ENCODE results near the gene EPHB1. TPM values are rescaled to one million over a fixed set of nuclear protein-coding genes. Genes with fewer than 3 reads are reported as not detected.

Gene EPHB1
- total RNA-seq, 1 donor: 0.36 TPM

DNA sequence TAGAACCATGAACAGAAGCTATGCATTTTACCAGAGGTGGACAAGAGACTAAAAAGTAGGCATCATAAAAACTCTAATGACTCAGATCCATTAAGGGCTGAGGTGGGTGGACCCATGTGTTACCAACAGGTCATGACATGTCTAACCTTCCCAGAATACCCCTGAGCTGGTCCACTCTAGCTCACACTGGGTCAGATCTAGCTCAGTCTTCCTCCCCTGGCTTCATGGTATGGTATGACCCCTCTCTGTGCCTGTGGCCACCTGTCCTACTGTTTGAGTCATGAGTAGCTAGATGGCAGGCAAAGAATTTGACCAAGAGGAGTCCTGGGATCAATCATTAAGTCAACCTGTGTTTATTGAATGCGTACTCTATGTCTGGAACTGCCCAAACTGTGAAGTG, 340.4 kb downstream of the EPHB1 start:
- no peaks in the 10 kb centered on the region for H3K79me2 ChIP-seq (ENCODE audit: insufficient read depth, low read length)
- no peak overlapping the region for H3K27ac ChIP-seq (ENCODE audit: low read depth, low read length)
- no peak overlapping the region for H3K4me2 ChIP-seq (ENCODE audit: insufficient read depth, low read length)
- H2AFZ ChIP-seq (ENCODE audit: low read length): no peak overlapping the region
- H4K20me1 ChIP-seq (ENCODE audit: insufficient read depth, low read length): no peaks in the 10 kb centered on the region
- H3K9me3 ChIP-seq (ENCODE audit: low read depth, low read length): no peaks in the 10 kb centered on the region
- H3K27me3 ChIP-seq (ENCODE audit: insufficient read depth, low read length): no peaks in the 10 kb centered on the region
- H3K4me3 ChIP-seq (ENCODE audit: insufficient read depth, low read length): no peak overlapping the region
- no peak for DNase-seq (ENCODE audit: insufficient read length, low spot score, missing footprints)
- no peaks in the 10 kb centered on the region for H3K36me3 ChIP-seq (ENCODE audit: insufficient read depth, low read length)
- H3K4me1 ChIP-seq (ENCODE audit: insufficient read depth, low read length): no peaks in the 10 kb centered on the region
- TF ChIP-seq, protein P1, sequence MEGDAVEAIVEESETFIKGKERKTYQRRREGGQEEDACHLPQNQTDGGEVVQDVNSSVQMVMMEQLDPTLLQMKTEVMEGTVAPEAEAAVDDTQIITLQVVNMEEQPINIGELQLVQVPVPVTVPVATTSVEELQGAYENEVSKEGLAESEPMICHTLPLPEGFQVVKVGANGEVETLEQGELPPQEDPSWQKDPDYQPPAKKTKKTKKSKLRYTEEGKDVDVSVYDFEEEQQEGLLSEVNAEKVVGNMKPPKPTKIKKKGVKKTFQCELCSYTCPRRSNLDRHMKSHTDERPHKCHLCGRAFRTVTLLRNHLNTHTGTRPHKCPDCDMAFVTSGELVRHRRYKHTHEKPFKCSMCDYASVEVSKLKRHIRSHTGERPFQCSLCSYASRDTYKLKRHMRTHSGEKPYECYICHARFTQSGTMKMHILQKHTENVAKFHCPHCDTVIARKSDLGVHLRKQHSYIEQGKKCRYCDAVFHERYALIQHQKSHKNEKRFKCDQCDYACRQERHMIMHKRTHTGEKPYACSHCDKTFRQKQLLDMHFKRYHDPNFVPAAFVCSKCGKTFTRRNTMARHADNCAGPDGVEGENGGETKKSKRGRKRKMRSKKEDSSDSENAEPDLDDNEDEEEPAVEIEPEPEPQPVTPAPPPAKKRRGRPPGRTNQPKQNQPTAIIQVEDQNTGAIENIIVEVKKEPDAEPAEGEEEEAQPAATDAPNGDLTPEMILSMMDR (IDR thresholded peaks at IDR 0.05; ENCODE audit: extremely low read depth, low read depth, low read length): no peak

DNA sequence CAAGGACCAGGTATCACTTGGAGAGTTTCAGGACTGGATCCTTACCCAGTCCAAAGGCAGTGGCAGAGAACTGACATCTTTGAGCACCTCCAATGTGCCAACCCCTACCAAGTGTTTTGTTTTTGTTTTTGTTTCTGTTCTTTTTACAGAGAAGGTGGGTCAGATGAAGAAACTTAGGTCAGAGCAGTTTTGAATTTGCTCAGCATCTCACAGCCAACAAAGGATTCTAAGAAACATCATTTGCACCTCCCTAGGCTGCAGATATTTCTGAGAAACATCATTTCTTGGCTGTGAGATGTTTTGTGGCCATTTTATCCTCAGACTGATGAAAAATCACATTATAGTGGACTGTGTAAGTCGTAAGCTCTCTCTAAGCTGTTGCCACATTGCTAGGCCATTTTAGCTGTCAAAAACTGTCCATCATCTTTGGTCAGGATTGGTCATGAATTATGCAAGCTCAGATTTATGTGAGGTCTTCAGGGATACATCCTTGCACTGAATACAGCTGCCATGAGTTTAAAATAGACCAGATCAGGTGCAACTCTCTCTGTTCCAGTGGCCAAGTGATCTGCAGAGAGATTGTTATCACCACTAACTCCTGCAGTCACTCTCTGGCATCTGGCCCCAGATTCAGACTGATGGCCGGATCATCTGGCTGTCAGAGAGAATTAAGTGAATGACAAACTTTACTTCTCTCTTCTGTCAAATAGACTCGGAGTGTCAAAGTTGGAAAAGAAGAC, 341.5 kb downstream of the EPHB1 start:
- Histone ChIP-seq H3K27ac (ENCODE audit: low read depth, low read length) (no peak overlapping the region), H4K20me1 (ENCODE audit: insufficient read depth, low read length) (no peaks in the 10 kb centered on the region), H3K27me3 (ENCODE audit: insufficient read depth, low read length) (no peaks in the 10 kb centered on the region), H3K36me3 (ENCODE audit: insufficient read depth, low read length) (no peaks in the 10 kb centered on the region), H3K4me1 (ENCODE audit: insufficient read depth, low read length) (no peaks in the 10 kb centered on the region), H3K9me3 (ENCODE audit: low read depth, low read length) (no peaks in the 10 kb centered on the region), H3K4me2 (ENCODE audit: insufficient read depth, low read length) (no peak overlapping the region), H3K79me2 (ENCODE audit: insufficient read depth, low read length) (no peaks in the 10 kb centered on the region), H2AFZ (ENCODE audit: low read length) (no peak overlapping the region), H3K4me3 (ENCODE audit: insufficient read depth, low read length) (no peak overlapping the region)
- DNase-seq (ENCODE audit: insufficient read length, low spot score, missing footprints): no peak
- TF ChIP-seq, protein P1 (IDR thresholded peaks at IDR 0.05; ENCODE audit: extremely low read depth, low read depth, low read length): no peak

DNA sequence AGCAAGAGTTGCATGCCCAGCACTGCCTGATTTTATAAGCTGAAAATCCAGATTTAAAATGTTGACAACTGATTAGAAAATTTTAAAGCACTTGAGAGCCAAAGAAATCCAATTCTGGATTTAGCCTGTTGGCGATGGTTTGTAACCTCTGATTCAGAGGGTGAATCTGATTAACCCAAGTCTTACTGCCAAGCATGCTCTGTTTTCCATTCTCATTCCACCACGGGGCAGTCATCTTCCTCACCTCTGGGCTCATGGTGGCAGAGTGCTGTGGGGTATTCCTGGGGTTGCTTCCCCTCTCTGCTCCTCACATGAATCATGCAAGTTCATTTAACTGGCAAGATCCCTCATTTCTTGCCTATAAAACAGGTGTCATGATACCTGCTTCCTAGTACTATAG, 342.2 kb downstream of the EPHB1 start:
- Histone ChIP-seq H2AFZ (ENCODE audit: low read length) (no peak overlapping the region), H3K27me3 (ENCODE audit: insufficient read depth, low read length) (no peaks in the 10 kb centered on the region), H3K27ac (ENCODE audit: low read depth, low read length) (no peak overlapping the region), H3K36me3 (ENCODE audit: insufficient read depth, low read length) (no peaks in the 10 kb centered on the region), H4K20me1 (ENCODE audit: insufficient read depth, low read length) (no peaks in the 10 kb centered on the region), H3K4me3 (ENCODE audit: insufficient read depth, low read length) (no peak overlapping the region), H3K9me3 (ENCODE audit: low read depth, low read length) (no peaks in the 10 kb centered on the region), H3K4me1 (ENCODE audit: insufficient read depth, low read length) (no peaks in the 10 kb centered on the region), H3K79me2 (ENCODE audit: insufficient read depth, low read length) (no peaks in the 10 kb centered on the region), H3K4me2 (ENCODE audit: insufficient read depth, low read length) (no peak overlapping the region)
- no peak for DNase-seq (ENCODE audit: insufficient read length, low spot score, missing footprints)
- TF ChIP-seq, protein P1 (IDR thresholded peaks at IDR 0.05; ENCODE audit: extremely low read depth, low read depth, low read length): no peak

DNA sequence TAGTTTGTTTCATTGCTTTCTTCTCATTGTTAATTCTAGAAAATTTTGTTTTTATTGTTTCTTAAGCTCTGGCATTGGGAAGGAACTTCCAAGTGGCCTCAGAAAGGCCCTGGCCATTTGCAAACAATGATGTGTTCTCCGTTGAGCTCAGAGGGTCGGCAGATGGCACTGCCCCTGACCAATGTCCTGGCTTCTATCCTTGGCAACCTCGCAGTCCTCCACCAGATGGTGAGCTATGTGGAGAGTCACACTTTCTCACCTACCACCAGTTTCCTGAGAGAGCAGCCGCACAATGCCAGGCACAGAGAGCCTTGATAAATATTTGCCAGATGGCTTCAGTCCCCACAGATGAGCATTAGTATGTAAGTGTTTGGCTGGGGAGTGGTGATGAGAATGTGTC, 343.7 kb downstream of the EPHB1 start:
- Histone ChIP-seq H3K27me3 (ENCODE audit: insufficient read depth, low read length) (no peaks in the 10 kb centered on the region), H3K4me2 (ENCODE audit: insufficient read depth, low read length) (no peak overlapping the region), H4K20me1 (ENCODE audit: insufficient read depth, low read length) (no peaks in the 10 kb centered on the region), H3K79me2 (ENCODE audit: insufficient read depth, low read length) (no peaks in the 10 kb centered on the region), H3K4me3 (ENCODE audit: insufficient read depth, low read length) (no peak overlapping the region), H3K27ac (ENCODE audit: low read depth, low read length) (no peak overlapping the region), H3K9me3 (ENCODE audit: low read depth, low read length) (no peaks in the 10 kb centered on the region), H2AFZ (ENCODE audit: low read length) (no peak overlapping the region), H3K4me1 (ENCODE audit: insufficient read depth, low read length) (no peaks in the 10 kb centered on the region), H3K36me3 (ENCODE audit: insufficient read depth, low read length) (no peaks in the 10 kb centered on the region)
- no peak for DNase-seq (ENCODE audit: insufficient read length, low spot score, missing footprints)
- TF ChIP-seq, protein P1 (IDR thresholded peaks at IDR 0.05; ENCODE audit: extremely low read depth, low read depth, low read length): no peak

Data from osteoblast (primary cell).